IMR-90 (cell line): Measurements from ENCODE around the gene SHROOM3. TPM values are rescaled to one million over a fixed set of nuclear protein-coding genes. Genes with fewer than 3 reads are reported as not detected.

Source experiments
- ATAC-seq: fragments of 200-7000 bp; cut with Tn5 transposase; 2 replicates; pipeline ENCODE4 v1.9.1; 2020; ENCODE audit warnings: low read depth, mild to moderate bottlenecking, moderate library complexity
- BruUV-seq: library from RNA; stranded (reverse); fragments of 400-500 nt; replicated peaks from 2 replicates; lab custom pipeline; 2021; lab: Mats Ljungman, UMichigan
- CTCF ChIA-PET: fragments of 300-600 bp; formaldehyde crosslinking; extraction: SDS; loops from one replicate; lab custom pipeline; 2021; ENCODE audit warnings: antibody characterized with exemption; lab: Yijun Ruan, JAX
- POLR2A ChIA-PET: fragments of 300-600 bp; sonication (Branson Sonifier 250); formaldehyde crosslinking; loops from one replicate; lab custom pipeline; 2022; ENCODE audit warnings: antibody characterized with exemption; ENCODE audit not compliant: unreplicated experiment; lab: Charles Lee
- DNase-seq: peaks from one replicate; pipeline ENCODE4 v3.0.0; 2013
- H2AFZ ChIP-seq: replicated peaks from 2 replicates; pipeline ENCODE3; 2013; ENCODE audit warnings: low read length, mild to moderate bottlenecking; ENCODE audit not compliant: poor library complexity
- H2AK5ac ChIP-seq: 2 replicates; pipeline ENCODE4 v1.6.1; 2013; ENCODE audit warnings: low read depth, low read length, inconsistent platforms
- H2AK9ac ChIP-seq: replicated peaks from 2 replicates; pipeline ENCODE3; 2013; ENCODE audit warnings: mild to moderate bottlenecking, low read depth, low read length, moderate library complexity; ENCODE audit not compliant: poor library complexity
- H2BK120ac ChIP-seq: 2 replicates; pipeline ENCODE4 v1.6.1; 2013; ENCODE audit warnings: low read depth, low read length, inconsistent platforms
- H2BK15ac ChIP-seq: 3 replicates; pipeline ENCODE4 v1.6.1; 2013; ENCODE audit warnings: low read depth, low read length, inconsistent platforms
- H2BK20ac ChIP-seq: 2 replicates; pipeline ENCODE4 v1.6.1; 2013; ENCODE audit warnings: low read depth, mild to moderate bottlenecking, inconsistent platforms, low read length, moderate library complexity
- H2BK5ac ChIP-seq: 2 replicates; pipeline ENCODE4 v1.6.1; 2013; ENCODE audit warnings: mild to moderate bottlenecking, low read depth, low read length, inconsistent platforms; ENCODE audit not compliant: poor library complexity, severe bottlenecking
- H3K14ac ChIP-seq: replicated peaks from 2 replicates; pipeline ENCODE4 v1.6.1; 2013; ENCODE audit warnings: low read depth, low read length, inconsistent platforms
- H3K18ac ChIP-seq: 2 replicates; pipeline ENCODE4 v1.6.1; 2013; ENCODE audit warnings: low read depth, low read length, control low read depth
- H3K23ac ChIP-seq: 2 replicates; pipeline ENCODE4 v1.6.1; 2013; ENCODE audit warnings: low read depth, low read length, inconsistent platforms
- H3K27ac ChIP-seq: 2 replicates; pipeline ENCODE4 v1.5.1; 2013; ENCODE audit warnings: mild to moderate bottlenecking, control low read depth, low read length; ENCODE audit not compliant: insufficient read depth
- H3K27me3 ChIP-seq: 2 replicates; pipeline ENCODE4 v1.6.1; 2013; ENCODE audit warnings: low read length; ENCODE audit not compliant: control insufficient read depth, insufficient read depth
- H3K36me3 ChIP-seq: 2 replicates; pipeline ENCODE4 v1.6.1; 2013; ENCODE audit warnings: low read length, mixed read lengths; ENCODE audit not compliant: control insufficient read depth, insufficient read depth
- H3K4ac ChIP-seq: 2 replicates; pipeline ENCODE4 v1.6.1; 2013; ENCODE audit warnings: low read depth, low read length, inconsistent platforms
- H3K4me1 ChIP-seq: 2 replicates; pipeline ENCODE4 v1.6.1; 2013; ENCODE audit warnings: low read length, mixed read lengths; ENCODE audit not compliant: control insufficient read depth, insufficient read depth
- H3K4me2 ChIP-seq: 2 replicates; pipeline ENCODE4 v1.6.1; 2013; ENCODE audit warnings: low read depth, mild to moderate bottlenecking, control low read depth, low read length, moderate library complexity
- H3K4me3 ChIP-seq: 2 replicates; pipeline ENCODE4 v1.5.1; 2013; ENCODE audit warnings: low read depth, mild to moderate bottlenecking, control low read depth, low read length, moderate library complexity; ENCODE audit not compliant: insufficient read depth
- H3K56ac ChIP-seq: 2 replicates; pipeline ENCODE4 v1.6.1; 2013; ENCODE audit warnings: low read length, inconsistent platforms; ENCODE audit not compliant: insufficient read depth; ENCODE audit errors: extremely low read depth
- H3K79me1 ChIP-seq, 2 experiments: 2 replicates each; pipeline ENCODE4 v1.6.1; 2013; ENCODE audit warnings: low read length in 2 of 2, inconsistent platforms in 1 of 2, low read depth in 1 of 2
- H3K9ac ChIP-seq: 2 replicates; pipeline ENCODE4 v1.6.1; 2013; ENCODE audit warnings: low read depth, low read length, control low read depth
- H3K9me1 ChIP-seq: 2 replicates; pipeline ENCODE4 v1.6.1; 2013; ENCODE audit warnings: low read length, inconsistent platforms; ENCODE audit not compliant: insufficient read depth
- H3K9me3 ChIP-seq: 2 replicates; pipeline ENCODE4 v1.6.1; 2013; ENCODE audit warnings: low read length; ENCODE audit not compliant: control insufficient read depth, insufficient read depth
- H4K20me1 ChIP-seq: 2 replicates; pipeline ENCODE4 v1.6.1; 2013; ENCODE audit warnings: low read length, inconsistent platforms; ENCODE audit not compliant: insufficient read depth
- H4K5ac ChIP-seq: 2 replicates; pipeline ENCODE4 v1.6.1; 2013; ENCODE audit warnings: mild to moderate bottlenecking, low read depth, low read length, control low read depth
- H4K8ac ChIP-seq, 2 experiments: 2 replicates each; pipeline ENCODE4 v1.6.1; 2013; ENCODE audit warnings: low read depth in 2 of 2, low read length in 2 of 2, control low read depth in 1 of 2, inconsistent platforms in 1 of 2
- H4K91ac ChIP-seq: 2 replicates; pipeline ENCODE4 v1.6.1; 2013; ENCODE audit warnings: low read depth, low read length, inconsistent platforms; ENCODE audit not compliant: insufficient read depth
- CEBPB ChIP-seq: IDR thresholded peaks from 2 replicates; pipeline ENCODE4 v1.6.1; 2012; ENCODE audit warnings: low read depth, low read length, improper control_type of control experiment
- FOS ChIP-seq: fragments of 150-350 bp; IDR thresholded peaks from 2 replicates; pipeline ENCODE4 v1.6.1; 2016; ENCODE audit warnings: low read depth, low read length
- MAFK ChIP-seq: IDR thresholded peaks from 2 replicates; pipeline ENCODE4 v1.6.1; 2012; ENCODE audit warnings: low read depth, low read length, improper control_type of control experiment
- MAZ ChIP-seq: IDR thresholded peaks from 2 replicates; pipeline ENCODE4 v1.6.1; 2012; ENCODE audit warnings: low read depth, mild to moderate bottlenecking, low read length, improper control_type of control experiment, moderate library complexity, borderline replicate concordance
- MXI1 ChIP-seq: IDR thresholded peaks from 2 replicates; pipeline ENCODE4 v1.6.1; 2012; ENCODE audit warnings: low read depth, mild to moderate bottlenecking, low read length, moderate library complexity, borderline replicate concordance
- POLR2A ChIP-seq: IDR thresholded peaks from 2 replicates; pipeline ENCODE4 v1.6.1; 2012; ENCODE audit warnings: mild to moderate bottlenecking, low read depth, low read length
- RAD21 ChIP-seq: IDR thresholded peaks from 2 replicates; pipeline ENCODE4 v1.6.1; 2012; ENCODE audit warnings: low read length, improper control_type of control experiment
- RFX5 ChIP-seq: IDR thresholded peaks from 2 replicates; pipeline ENCODE4 v1.8.0; 2012; ENCODE audit warnings: low read depth, mild to moderate bottlenecking, low read length, moderate library complexity
- SMC3 ChIP-seq: fragments of 150-350 bp; IDR thresholded peaks from 2 replicates; pipeline ENCODE4 v1.6.1; 2016; ENCODE audit warnings: low read depth, mild to moderate bottlenecking, antibody characterized with exemption, low read length, moderate library complexity
- WGBS, 2 experiments: methylation state at CpG; one replicate each; pipeline versions ENCODE4 v1.1.5 to v1.1.7; 2013; ENCODE audit warnings: missing lambda C conversion rate in 2 of 2; ENCODE audit not compliant: insufficient read length in 1 of 2; ENCODE audit errors: extremely low coverage in 2 of 2; 5-methylcytosine and 5-hydroxymethylcytosine counted together
- dilution Hi-C: fragments of 300-500 bp; cut with HindIII; formaldehyde crosslinking; loops from one replicate; pipeline ENCODE4 v1.14.3; 2018; ENCODE audit warnings: low sequenced_read_pairs; ENCODE audit not compliant: unreplicated experiment
- in situ Hi-C: fragments of 300-500 bp; cut with MboI; formaldehyde crosslinking; loops from 3 replicates; pipeline ENCODE4 v1.14.3; 2019; ENCODE audit warnings: low sequenced_read_pairs, inconsistent platforms, mixed read lengths
- intact Hi-C: fragments of 100-400 bp; cut with micrococcal nuclease; formaldehyde crosslinking; loops from 2 replicates; pipeline ENCODE4 v1.10.0; 2022
- polyA plus RNA-seq, 3 experiments: library from polyadenylated mRNA; depleted of rRNA; stranded (reverse); fragments of >200 nt; gene quantifications; 2 replicates each; pipeline ENCODE4 v1.2.3, GENCODE V29; 2012; ENCODE audit warnings: low replicate concordance in 1 of 3
- total RNA-seq: library from RNA; depleted of rRNA; stranded (reverse); fragments of >200 nt; gene quantifications from 2 replicates; pipeline ENCODE4 v1.2.3, GENCODE V29; 2012
- TF ChIP-seq, protein P1 (sequence below): fragments of 150-350 bp; IDR thresholded peaks from 2 replicates; pipeline ENCODE4 v1.6.1; 2016; ENCODE audit warnings: low read depth, mild to moderate bottlenecking, low read length, moderate library complexity, borderline replicate concordance

Gene SHROOM3
- total and polyA plus RNA-seq, 2 of the 4 experiments (the other 2 are of a cell fraction), result 10.8 to 19.5 TPM

GRCh38 chr4:76630741-76631140 is 195.7 kb downstream of the SHROOM3 start:
- H2BK120ac ChIP-seq, result peak overlapping the region; percentile 76; the same call in 1 of the 2 replicates
- in situ Hi-C loops (no loop called here), dilution Hi-C loops (no loop called here), intact Hi-C loops (no loop called here)
- no peak overlapping the region for H3K4me2 ChIP-seq
- no peak overlapping the region for H2AFZ ChIP-seq
- no peaks in the 10 kb centered on the region for H4K20me1 ChIP-seq
- peaks cover 8% of the 10 kb centered on the region for H3K4me1 ChIP-seq
- no peak overlapping the region for H3K56ac ChIP-seq
- no peaks in the 10 kb centered on the region for H3K9me3 ChIP-seq
- no CpG with 5 or more reads among the region's 1 CpG for WGBS, 2 experiments
- peaks cover 8% of the 10 kb centered on the region; the same call in 1 of the 2 replicates for H3K9me1 ChIP-seq
- no peak overlapping the region for H3K18ac ChIP-seq
- H2BK20ac ChIP-seq, result peak overlapping the region; percentile 94
- H4K8ac ChIP-seq, result no peak overlapping the region
- no peaks in the 10 kb centered on the region for H3K36me3 ChIP-seq
- no peaks in the 10 kb centered on the region for H3K27me3 ChIP-seq
- no peak overlapping the region for H4K5ac ChIP-seq
- no peak overlapping the region for H3K4ac ChIP-seq
- peak overlapping the region; percentile 77; the same call in 1 of the 3 replicates for H2BK15ac ChIP-seq
- no peak overlapping the region for H3K4me3 ChIP-seq
- H3K23ac ChIP-seq, result no peak overlapping the region
- H3K9ac ChIP-seq, result no peak overlapping the region
- POLR2A ChIA-PET, result interaction anchor here (1.0 kb wide), 1 partner anchor 108 kb away, joined by 3 read pairs; no protein-coding TSS in a partner anchor
- DNase-seq (peak; percentile 21), ATAC-seq (peak; percentile 9; the same call in 1 of the 2 replicates)
- H2AK9ac ChIP-seq, result no peak overlapping the region
- no peak overlapping the region for H3K27ac ChIP-seq
- peaks cover 0 to 14% of the 10 kb centered on the region in 2 experiments; a peak in 2 of 4 replicates for H3K79me1 ChIP-seq
- BruUV-seq, result no TSS peak
- TF ChIP-seq MXI1 (no peak), SMC3 (no peak), MAFK (no peak), CEBPB (no peak), RAD21 (no peak), MAZ (no peak), RFX5 (no peak), POLR2A (no peak), FOS (no peak)
- TF ChIP-seq, protein P1, sequence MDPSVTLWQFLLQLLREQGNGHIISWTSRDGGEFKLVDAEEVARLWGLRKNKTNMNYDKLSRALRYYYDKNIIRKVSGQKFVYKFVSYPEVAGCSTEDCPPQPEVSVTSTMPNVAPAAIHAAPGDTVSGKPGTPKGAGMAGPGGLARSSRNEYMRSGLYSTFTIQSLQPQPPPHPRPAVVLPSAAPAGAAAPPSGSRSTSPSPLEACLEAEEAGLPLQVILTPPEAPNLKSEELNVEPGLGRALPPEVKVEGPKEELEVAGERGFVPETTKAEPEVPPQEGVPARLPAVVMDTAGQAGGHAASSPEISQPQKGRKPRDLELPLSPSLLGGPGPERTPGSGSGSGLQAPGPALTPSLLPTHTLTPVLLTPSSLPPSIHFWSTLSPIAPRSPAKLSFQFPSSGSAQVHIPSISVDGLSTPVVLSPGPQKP, result no peak
- CTCF ChIA-PET, result no interaction called here
- H4K91ac ChIP-seq, result no peak overlapping the region
- H2BK5ac ChIP-seq, result peak overlapping the region; percentile 22
- no peak overlapping the region for H2AK5ac ChIP-seq
- no peak overlapping the region; the same call in 1 of the 2 replicates for H3K14ac ChIP-seq
